IPS-20b (cell line): Measurements from ENCODE around the gene PSAP.

Experiments
- H3K27ac ChIP-seq: one replicate; pipeline ENCODE4 v1.5.1; 2013; ENCODE audit warnings: low read length
- H3K27me3 ChIP-seq: 2 replicates; pipeline ENCODE4 v1.6.1; 2013; ENCODE audit warnings: mild to moderate bottlenecking, low read length, inconsistent platforms; ENCODE audit not compliant: insufficient read depth
- H3K36me3 ChIP-seq: 2 replicates; pipeline ENCODE4 v1.6.1; 2013; ENCODE audit warnings: low read depth, mild to moderate bottlenecking, inconsistent platforms, low read length, moderate library complexity; ENCODE audit not compliant: insufficient read depth
- H3K4me1 ChIP-seq: 2 replicates; pipeline ENCODE4 v1.6.1; 2013; ENCODE audit warnings: mild to moderate bottlenecking, control low read depth, inconsistent platforms, low read length, moderate library complexity; ENCODE audit not compliant: insufficient read depth
- H3K4me3 ChIP-seq: 2 replicates; pipeline ENCODE4 v1.5.1; 2013; ENCODE audit warnings: mild to moderate bottlenecking, low read length, inconsistent platforms
- H3K9ac ChIP-seq: 2 replicates; pipeline ENCODE4 v1.6.1; 2013; ENCODE audit warnings: low read depth, mild to moderate bottlenecking, inconsistent platforms, low read length, moderate library complexity
- H3K9me3 ChIP-seq: 2 replicates; pipeline ENCODE4 v1.6.1; 2013; ENCODE audit warnings: mild to moderate bottlenecking, low read depth, low read length, inconsistent platforms; ENCODE audit not compliant: insufficient read depth

Gene PSAP

GRCh38 chr10:71840177-71840957 is 10.7 kb downstream of the PSAP start:
- H3K27ac ChIP-seq: no peak overlapping the region
- 0 out of 2 replicates have a peak, but pooled peaks cover 4% of the 10 kb centered on the region for H3K36me3 ChIP-seq
- H3K9ac ChIP-seq: peak overlapping the region; percentile 44; the same call in 1 of the 2 replicates
- H3K4me3 ChIP-seq: peak overlapping the region; percentile 27; the same call in 1 of the 2 replicates
- H3K9me3 ChIP-seq: no peaks in the 10 kb centered on the region
- H3K27me3 ChIP-seq: no peaks in the 10 kb centered on the region
- H3K4me1 ChIP-seq: peaks cover 37% of the 10 kb centered on the region

GRCh38 chr10:71838264-71839211 is 12.5 kb downstream of the PSAP start:
- no peak overlapping the region for H3K4me3 ChIP-seq
- H3K36me3 ChIP-seq: peaks cover 10% of the 10 kb centered on the region
- no peaks in the 10 kb centered on the region for H3K27me3 ChIP-seq
- no peak overlapping the region for H3K9ac ChIP-seq
- no peak overlapping the region for H3K27ac ChIP-seq
- no peaks in the 10 kb centered on the region for H3K9me3 ChIP-seq
- peaks cover 37% of the 10 kb centered on the region for H3K4me1 ChIP-seq

- no peak overlapping the region for H3K27ac ChIP-seq
- H3K4me1 ChIP-seq: peaks cover 37% of the 10 kb centered on the region
- peaks cover 19% of the 10 kb centered on the region for H3K36me3 ChIP-seq
- no peaks in the 10 kb centered on the region for H3K9me3 ChIP-seq
- peak overlapping the region; percentile 43; the same call in 1 of the 2 replicates for H3K9ac ChIP-seq
- no peaks in the 10 kb centered on the region for H3K27me3 ChIP-seq
- no peak overlapping the region for H3K4me3 ChIP-seq
Observed at GRCh38 chr10:71837098-71837827, 13.8 kb downstream of the PSAP start.

- H3K27me3 ChIP-seq: no peaks in the 10 kb centered on the region
- H3K4me1 ChIP-seq: peaks cover 37% of the 10 kb centered on the region
- no peak overlapping the region for H3K4me3 ChIP-seq
- H3K9me3 ChIP-seq: no peaks in the 10 kb centered on the region
- H3K36me3 ChIP-seq: peaks cover 26% of the 10 kb centered on the region
- H3K9ac ChIP-seq: peak overlapping the region; percentile 43
- peak overlapping the region; percentile 67 for H3K27ac ChIP-seq
Observed at GRCh38 chr10:71836596-71836974, 14.5 kb downstream of the PSAP start.

GRCh38 chr10:71835671-71836595 is 15.1 kb downstream of the PSAP start:
- H3K9ac ChIP-seq: peak overlapping the region; percentile 43
- H3K4me3 ChIP-seq: no peak overlapping the region
- H3K4me1 ChIP-seq: peaks cover 32% of the 10 kb centered on the region
- no peaks in the 10 kb centered on the region for H3K27me3 ChIP-seq
- H3K9me3 ChIP-seq: no peaks in the 10 kb centered on the region
- peak overlapping the region; percentile 67 for H3K27ac ChIP-seq
- H3K36me3 ChIP-seq: peaks cover 32% of the 10 kb centered on the region

- peaks cover 47% of the 10 kb centered on the region for H3K36me3 ChIP-seq
- H3K27me3 ChIP-seq: no peaks in the 10 kb centered on the region
- H3K27ac ChIP-seq: no peak overlapping the region
- H3K4me1 ChIP-seq: peaks cover 21% of the 10 kb centered on the region
- H3K4me3 ChIP-seq: no peak overlapping the region
- H3K9me3 ChIP-seq: no peaks in the 10 kb centered on the region
- no peak overlapping the region for H3K9ac ChIP-seq
Observed at GRCh38 chr10:71834343-71834674, 16.7 kb downstream of the PSAP start.

- H3K4me3 ChIP-seq: no peak overlapping the region
- peaks cover 21% of the 10 kb centered on the region for H3K4me1 ChIP-seq
- no peak overlapping the region for H3K27ac ChIP-seq
- peaks cover 53% of the 10 kb centered on the region for H3K36me3 ChIP-seq
- no peaks in the 10 kb centered on the region for H3K27me3 ChIP-seq
- no peak overlapping the region for H3K9ac ChIP-seq
- no peaks in the 10 kb centered on the region for H3K9me3 ChIP-seq
Observed at GRCh38 chr10:71833451-71834342, 17.4 kb downstream of the PSAP start.

GRCh38 chr10:71832967-71833366 is 18.1 kb downstream of the PSAP start:
- H3K9me3 ChIP-seq: no peaks in the 10 kb centered on the region
- no peak overlapping the region for H3K27ac ChIP-seq
- H3K36me3 ChIP-seq: peaks cover 61% of the 10 kb centered on the region
- no peak overlapping the region for H3K4me3 ChIP-seq
- H3K9ac ChIP-seq: no peak overlapping the region
- no peaks in the 10 kb centered on the region for H3K27me3 ChIP-seq
- H3K4me1 ChIP-seq: peaks cover 20% of the 10 kb centered on the region

- H3K27me3 ChIP-seq: no peaks in the 10 kb centered on the region
- H3K4me1 ChIP-seq: peaks cover 9% of the 10 kb centered on the region; the same call in 1 of the 2 replicates
- peaks cover 64% of the 10 kb centered on the region for H3K36me3 ChIP-seq
Observed at GRCh38 chr10:71831646-71832552, 19.2 kb downstream of the PSAP start.

More at GRCh38 chr10:71831646-71832552, 19.2 kb downstream of the PSAP start:
- Histone ChIP-seq H3K9me3 (no peaks in the 10 kb centered on the region), H3K27ac (no peak overlapping the region), H3K4me3 (no peak overlapping the region), H3K9ac (no peak overlapping the region)
